ENCODE measurements around the gene CHMP4A.

Gene CHMP4A

DNA sequence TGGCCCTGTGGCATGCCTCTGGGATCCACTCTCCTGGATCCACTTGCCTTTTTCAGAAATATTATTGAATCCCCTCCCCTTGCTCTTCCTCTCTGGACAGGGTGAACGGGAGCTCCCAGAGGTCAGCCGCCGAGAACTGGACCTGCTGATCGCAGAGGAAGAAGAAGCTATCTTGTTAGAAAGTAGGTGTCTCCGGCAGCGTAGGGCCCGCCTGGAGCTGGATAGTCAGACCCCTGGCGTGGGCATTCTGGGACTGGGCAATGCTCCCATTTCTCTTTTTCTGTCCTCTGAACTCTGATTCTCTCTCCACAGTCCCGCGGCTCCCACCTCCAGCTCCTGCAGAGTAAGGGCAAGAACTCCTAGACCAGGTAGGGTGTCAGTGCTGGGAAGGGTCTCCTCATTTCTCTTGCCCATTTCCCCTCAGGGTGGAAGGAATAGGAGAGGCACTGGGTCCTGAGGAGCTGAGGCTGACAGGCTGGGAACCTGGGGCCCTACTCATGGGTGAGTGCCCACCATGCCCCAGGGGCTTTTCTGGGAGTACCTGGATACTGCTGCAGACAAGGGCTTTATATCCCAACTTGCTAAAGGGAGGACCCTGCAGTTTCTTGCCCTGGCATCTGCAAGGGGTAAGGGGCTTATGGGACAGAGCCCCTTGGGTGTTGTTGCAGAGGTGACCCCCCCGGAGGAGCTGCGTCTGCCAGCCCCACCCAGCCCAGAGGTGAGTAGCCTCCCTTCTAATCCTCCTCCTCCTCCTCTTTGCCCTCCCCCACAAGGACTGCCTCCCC lies 36.1 kb downstream of the CHMP4A start:
- no peak for DNase-seq

GRCh38 chr14:24176599-24176998 lies 36.7 kb downstream of the CHMP4A start:
- no peak for DNase-seq

DNA sequence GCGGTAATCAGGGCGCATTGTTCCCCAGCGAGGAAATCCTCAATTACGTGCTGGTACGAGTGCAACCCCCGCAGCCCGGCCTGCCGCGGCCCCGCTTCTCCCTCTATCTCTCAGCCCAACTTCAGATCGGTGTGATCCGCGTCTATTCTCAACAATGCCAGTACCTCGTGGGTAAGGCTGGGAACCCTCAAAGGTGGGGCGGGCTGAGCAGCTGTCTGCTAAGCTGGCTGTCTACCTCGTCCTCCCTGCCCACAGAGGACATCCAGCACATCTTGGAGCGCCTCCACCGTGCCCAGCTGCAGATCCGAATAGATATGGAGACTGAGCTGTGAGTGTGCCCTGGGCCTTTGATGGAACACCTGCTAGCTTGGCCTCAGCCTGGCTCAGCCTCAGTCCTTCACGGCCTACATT lies 40.4 kb downstream of the CHMP4A start:
- no peak for DNase-seq

- DNase-seq: no peak
Measured at GRCh38 chr14:24172261-24172860, 40.9 kb downstream of the CHMP4A start.

DNA sequence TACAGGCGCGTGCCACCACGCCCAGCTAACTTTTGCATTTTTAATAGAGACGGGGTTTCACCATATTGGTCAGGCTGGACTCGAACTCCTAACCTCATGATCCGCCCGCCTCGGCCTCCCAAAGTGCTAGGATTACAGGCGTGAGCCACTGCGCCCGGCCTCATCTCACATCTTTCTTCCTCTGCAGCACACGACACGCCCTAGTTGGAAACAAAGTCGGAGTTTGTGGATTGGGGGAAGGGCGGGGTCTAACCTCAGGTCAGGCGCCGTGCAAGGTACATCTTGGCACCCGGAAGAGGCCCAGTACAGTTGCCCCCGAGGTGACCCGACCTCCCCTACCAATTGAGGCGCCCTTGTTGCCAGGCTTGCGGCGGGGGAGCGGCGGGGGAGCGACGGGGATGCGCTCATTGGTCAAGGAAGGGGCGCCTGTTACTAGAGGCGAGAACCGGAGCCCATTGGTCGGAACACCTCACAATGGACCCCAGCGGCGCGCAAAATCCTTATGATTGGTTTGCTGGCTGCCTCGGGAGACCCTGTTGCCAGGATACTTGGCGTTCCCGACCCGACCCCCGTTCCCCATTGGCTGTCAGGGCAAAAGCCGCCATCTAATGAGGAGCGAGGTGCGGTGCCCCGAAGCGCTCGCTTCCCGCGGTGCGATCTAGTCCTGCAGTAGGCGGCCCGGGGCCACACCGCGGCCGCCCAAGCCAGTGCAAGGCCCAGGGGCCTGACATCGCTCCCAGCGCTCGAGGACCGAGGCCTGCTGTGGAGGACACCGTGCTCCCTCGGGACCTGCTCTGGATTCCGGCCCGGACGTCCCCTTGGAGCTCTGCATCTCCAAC lies 41.6 kb downstream of the CHMP4A start, which contains the start of gene REC8:
Gene REC8 (plus strand): TSS at position 659 of the 839 bp plus-strand sequence. CDS start 473 bp downstream, outside the sequence.
- DNase-seq: no peak

DNA sequence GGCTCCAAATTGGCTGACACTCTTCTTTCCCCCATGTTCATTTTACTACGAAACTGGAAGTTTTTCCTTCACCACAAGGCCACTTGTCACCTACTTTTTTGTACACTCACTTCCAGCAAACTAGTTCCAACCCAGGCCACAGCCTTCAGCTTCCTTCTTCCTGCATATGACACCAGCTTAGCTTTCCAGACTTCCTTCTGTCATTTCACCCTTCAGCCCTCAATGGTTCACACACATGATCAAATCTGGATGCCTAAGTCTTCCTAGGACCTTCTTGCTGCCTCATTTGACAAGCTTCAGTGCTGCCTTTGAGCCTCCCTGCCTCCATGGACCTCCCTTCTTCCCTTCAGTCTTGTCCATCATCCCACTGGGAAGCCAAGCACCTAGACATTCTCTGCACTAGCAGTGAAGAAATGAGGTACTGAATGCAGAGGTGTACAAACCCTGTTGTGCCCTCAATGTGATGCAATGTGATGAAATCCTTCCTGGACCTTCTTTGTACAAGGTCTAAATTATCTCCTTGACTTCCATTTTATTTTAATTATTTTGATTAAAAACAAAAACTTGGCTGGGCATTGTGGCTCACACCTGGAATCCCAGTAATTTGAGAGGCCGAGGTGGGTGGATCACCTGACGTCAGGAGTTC lies 45.7 kb downstream of the CHMP4A start:
- no peak for DNase-seq

DNA sequence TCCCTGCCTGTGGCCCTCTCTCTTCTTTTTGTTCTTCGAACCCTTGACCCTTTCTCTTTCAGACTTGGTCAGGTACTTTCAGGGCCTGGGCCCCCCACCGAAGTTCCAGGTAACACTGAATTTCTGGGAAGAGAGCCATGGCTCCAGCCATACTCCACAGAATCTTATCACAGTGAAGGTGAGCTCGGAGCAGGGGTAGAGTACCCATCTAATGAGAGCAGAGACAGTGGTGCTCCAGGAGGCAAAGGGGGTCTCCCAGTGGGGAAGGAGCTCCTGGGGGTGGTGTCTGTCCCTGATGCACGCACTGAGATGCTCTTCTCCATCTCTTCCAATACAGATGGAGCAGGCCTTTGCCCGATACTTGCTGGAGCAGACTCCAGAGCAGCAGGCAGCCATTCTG lies 47.5 kb downstream of the CHMP4A start:
- DNase-seq: no peak

DNA sequence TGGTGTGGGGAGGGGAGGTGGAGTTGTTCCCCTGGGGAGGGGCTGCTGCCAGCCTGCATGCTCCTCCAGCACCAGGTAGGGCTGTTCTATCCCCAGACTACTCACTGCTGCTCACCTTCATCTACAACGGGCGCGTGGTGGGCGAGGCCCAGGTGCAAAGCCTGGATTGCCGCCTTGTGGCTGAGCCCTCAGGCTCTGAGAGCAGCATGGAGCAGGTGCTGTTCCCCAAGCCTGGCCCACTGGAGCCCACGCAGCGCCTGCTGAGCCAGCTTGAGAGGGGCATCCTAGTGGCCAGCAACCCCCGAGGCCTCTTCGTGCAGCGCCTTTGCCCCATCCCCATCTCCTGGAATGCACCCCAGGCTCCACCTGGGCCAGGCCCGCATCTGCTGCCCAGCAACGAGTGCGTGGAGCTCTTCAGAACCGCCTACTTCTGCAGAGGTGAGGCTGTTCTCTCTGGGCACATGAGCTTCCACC lies 48.7 kb downstream of the CHMP4A start:
- no peak for DNase-seq

GRCh38 chr14:24162093-24162492 lies 51.2 kb downstream of the CHMP4A start:
- peak; percentile 43 for DNase-seq

DNA sequence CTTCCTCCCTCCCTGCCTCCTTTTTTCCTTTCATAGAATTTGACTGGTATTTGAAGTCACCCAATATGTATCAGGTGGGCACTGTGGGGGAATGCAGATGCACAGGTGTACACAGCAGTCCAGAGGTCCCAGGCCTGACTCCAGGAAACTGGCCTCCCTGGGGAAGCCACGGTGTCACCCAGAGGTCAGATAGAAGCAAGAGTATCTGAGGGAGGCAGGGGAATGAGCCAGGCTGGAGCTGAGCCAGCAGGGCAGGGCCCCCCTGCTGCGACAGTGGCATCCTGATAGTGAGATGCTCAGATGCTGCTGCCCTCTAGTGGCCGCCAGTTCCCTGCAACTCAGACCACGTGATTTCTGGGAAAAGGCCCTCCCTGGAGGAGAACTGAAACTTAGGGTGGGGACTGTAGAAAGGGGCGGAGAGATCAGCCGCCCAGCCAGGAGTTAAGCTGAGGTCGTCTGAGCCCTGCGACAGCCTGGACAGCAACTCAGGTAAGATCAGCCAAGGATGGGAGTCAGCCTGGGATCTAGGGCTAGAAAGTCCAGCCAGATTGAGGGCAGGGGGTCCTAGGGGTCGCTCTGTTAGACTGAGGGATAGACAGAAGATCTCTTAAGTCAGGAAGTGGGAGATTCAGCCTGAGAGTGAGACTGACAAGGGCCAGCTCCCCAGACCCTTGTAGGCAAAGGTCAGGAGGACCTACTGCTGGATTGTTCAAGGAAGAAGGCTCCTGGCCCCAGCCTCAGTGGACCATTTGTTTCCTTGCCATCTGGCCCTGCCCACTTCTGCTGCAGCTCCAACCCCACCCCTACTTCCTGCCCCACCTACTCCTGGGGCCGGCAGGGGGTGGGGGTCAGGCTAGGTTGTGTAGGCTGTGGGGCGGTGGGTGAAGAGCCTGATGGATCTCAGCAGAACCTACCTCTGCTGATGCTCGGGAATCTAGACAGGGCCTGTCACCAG lies 52.2 kb downstream of the CHMP4A start, which contains the start of gene IRF9:
Gene IRF9 (plus strand): TSS at position 416 of the 955 bp plus-strand sequence. CDS start 880 bp downstream, outside the sequence.
- peak; percentile 97 for DNase-seq

- no peak for DNase-seq
Measured at GRCh38 chr14:24160499-24160849, 52.8 kb downstream of the CHMP4A start.

DNA sequence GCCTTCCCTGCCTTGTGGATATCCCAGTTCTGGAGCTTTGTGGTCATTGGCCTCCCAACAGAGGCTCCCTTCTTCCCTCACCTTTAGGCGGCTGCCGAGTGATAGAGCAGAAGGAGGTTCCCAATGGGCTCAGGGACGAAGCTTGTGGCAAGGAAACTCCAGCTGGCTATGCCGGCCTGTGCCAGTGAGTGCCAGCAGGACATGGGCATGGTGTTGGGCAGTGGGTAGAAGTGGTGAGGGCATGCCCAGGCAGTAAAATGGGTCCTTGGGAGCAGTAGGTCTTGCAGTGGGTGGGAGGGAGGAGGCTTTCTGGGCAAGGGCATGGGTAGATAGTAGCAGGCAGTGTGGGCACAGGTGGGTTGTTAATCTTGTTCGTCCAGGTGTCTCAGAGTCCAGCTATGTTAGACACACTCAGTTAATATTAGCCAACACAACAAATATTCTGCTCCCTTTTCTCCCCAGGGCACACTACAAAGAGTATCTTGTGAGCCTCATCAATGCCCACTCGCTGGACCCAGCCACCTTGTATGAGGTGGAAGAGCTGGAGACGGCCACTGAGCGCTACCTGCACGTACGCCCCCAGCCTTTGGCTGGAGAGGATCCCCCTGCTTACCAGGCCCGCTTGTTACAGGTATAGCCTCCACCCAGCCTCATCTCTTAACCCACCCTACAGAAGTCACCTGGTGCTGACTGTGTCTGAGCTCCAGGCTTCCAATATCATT lies 53.4 kb downstream of the CHMP4A start:
- no peak for DNase-seq
